Measurements from ENCODE around the gene MAPK1. TPM values are rescaled to one million over a fixed set of nuclear protein-coding genes. Genes with fewer than 3 reads are reported as not detected.

MAPK1 gene
- total and polyA plus RNA-seq, 2 donors (not counting 3 experiments of a cell fraction or from before 2014, with no cell fraction given): 50.9 to 163 TPM

DNA sequence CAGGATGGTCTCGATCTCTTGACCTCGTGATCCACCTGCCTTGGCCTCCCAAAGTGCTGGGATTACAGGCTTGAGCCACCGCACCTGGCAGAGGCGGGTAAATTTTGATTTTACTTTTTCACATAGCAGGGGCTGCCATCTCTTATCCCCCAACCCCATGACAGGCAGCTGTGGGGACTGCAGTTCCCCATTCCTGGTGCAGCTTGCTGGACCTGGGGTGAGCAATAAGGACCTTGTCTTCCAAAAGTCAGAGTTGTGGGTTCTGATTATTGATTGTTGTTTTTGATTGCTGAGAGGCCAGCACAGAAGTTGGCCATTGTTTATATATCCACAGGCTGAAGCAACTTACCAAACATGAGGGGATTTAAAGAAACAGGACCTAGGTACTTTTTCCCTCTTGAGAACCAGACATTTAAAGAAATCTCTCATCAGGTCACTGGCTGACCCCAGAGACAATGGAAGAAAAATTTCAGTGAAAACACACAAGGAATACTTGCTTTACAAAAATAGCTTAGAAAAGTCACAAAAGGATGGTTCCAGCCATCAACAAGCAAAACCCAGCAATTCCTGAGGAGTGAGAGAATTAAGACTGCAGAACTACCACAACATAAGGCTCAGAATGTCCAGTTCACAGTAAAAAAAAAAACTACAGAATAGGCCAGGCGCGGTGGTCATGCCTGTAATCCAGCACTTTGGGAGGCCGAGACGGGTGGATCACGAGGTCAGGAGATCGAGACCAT lies 22.0 kb upstream of the MAPK1 start:
- Histone ChIP-seq H2AFZ (ENCODE audit: low read depth, low read length) (no peak overlapping the region), H3K27ac (ENCODE audit: insufficient read depth, low read depth, low read length) (no peak overlapping the region), H3K36me3 (ENCODE audit: control insufficient read depth in 2 of 2, extremely low read depth in 1 of 2, insufficient read depth in 2 of 2, low read length in 2 of 2) (no peaks in the 10 kb centered on the region), H3K4me2 (ENCODE audit: insufficient read depth, low read length) (no peak overlapping the region), H3K27me3 (ENCODE audit: control insufficient read depth in 2 of 2, insufficient read depth in 2 of 2, low read length in 2 of 2) (no peaks in the 10 kb centered on the region), H3K9me1 (replicated peaks; ENCODE audit: control insufficient read depth, extremely low read depth, insufficient read depth, low read length) (no peaks in the 10 kb centered on the region), H4K20me1 (replicated peaks; ENCODE audit: control insufficient read depth, extremely low read depth, insufficient read depth, low read length) (no peaks in the 10 kb centered on the region), H3K4me1 (ENCODE audit: control insufficient read depth, extremely low read depth, insufficient read depth, low read length) (no peaks in the 10 kb centered on the region), H3K79me2 (ENCODE audit: control insufficient read depth, insufficient read depth, low read length) (no peaks in the 10 kb centered on the region), H3K9ac (replicated peaks; ENCODE audit: extremely low read depth, insufficient read depth, low read length) (no peak overlapping the region), H3K4me3 (replicated peaks in 1 of 3; ENCODE audit: insufficient read depth in 1 of 3, low read depth in 1 of 3, low read length in 3 of 3) (no peak overlapping the region), H3K9me3 (replicated peaks; ENCODE audit: control insufficient read depth, insufficient read depth, low read length) (no peaks in the 10 kb centered on the region)
- intact Hi-C loops (cut with micrococcal nuclease): no loop called here
- FAIRE-seq: no peak
- no peak for DNase-seq (ENCODE audit: low read depth, low spot score)
- ChIA-PET POLR2A (no interaction called here), CTCF (interaction anchor here (0.8 kb wide), 1 partner anchor 12 kb away, joined by 3 read pairs; no protein-coding TSS in a partner anchor)
- TF ChIP-seq, protein P1, sequence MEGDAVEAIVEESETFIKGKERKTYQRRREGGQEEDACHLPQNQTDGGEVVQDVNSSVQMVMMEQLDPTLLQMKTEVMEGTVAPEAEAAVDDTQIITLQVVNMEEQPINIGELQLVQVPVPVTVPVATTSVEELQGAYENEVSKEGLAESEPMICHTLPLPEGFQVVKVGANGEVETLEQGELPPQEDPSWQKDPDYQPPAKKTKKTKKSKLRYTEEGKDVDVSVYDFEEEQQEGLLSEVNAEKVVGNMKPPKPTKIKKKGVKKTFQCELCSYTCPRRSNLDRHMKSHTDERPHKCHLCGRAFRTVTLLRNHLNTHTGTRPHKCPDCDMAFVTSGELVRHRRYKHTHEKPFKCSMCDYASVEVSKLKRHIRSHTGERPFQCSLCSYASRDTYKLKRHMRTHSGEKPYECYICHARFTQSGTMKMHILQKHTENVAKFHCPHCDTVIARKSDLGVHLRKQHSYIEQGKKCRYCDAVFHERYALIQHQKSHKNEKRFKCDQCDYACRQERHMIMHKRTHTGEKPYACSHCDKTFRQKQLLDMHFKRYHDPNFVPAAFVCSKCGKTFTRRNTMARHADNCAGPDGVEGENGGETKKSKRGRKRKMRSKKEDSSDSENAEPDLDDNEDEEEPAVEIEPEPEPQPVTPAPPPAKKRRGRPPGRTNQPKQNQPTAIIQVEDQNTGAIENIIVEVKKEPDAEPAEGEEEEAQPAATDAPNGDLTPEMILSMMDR (IDR thresholded peaks at IDR 0.05; ENCODE audit: extremely low read depth in 1 of 2, insufficient read depth in 1 of 2, low read depth in 1 of 2, low read length in 2 of 2): no peak
- TF ChIP-seq, protein P2, sequence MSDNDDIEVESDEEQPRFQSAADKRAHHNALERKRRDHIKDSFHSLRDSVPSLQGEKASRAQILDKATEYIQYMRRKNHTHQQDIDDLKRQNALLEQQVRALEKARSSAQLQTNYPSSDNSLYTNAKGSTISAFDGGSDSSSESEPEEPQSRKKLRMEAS (IDR thresholded peaks at IDR 0.05; ENCODE audit: insufficient read depth, insufficient read length): no peak
- TF ChIP-seq EZH2 (IDR thresholded peaks at IDR 0.05; ENCODE audit: borderline replicate concordance, low read depth, low read length, severe bottlenecking): no peak
- no peak for TF ChIP-seq GATA2 (IDR thresholded peaks at IDR 0.05; ENCODE audit: insufficient read depth, insufficient read length, low read depth, low read length)
- TF ChIP-seq POLR2AphosphoS5 (IDR thresholded peaks at IDR 0.05; ENCODE audit: insufficient read depth, low read depth, low read length): no peak
- TF ChIP-seq JUN (IDR thresholded peaks at IDR 0.05; ENCODE audit: borderline replicate concordance, insufficient read depth, insufficient read length, low read depth): no peak
- TF ChIP-seq MYC (IDR thresholded peaks at IDR 0.05; ENCODE audit: low read depth, low read length): no peak
- TF ChIP-seq FOS (IDR thresholded peaks at IDR 0.05; ENCODE audit: borderline replicate concordance, insufficient read depth, low read length): no peak
- no peak for TF ChIP-seq POLR2A (IDR thresholded peaks at IDR 0.05; ENCODE audit: low read depth, low read length)
- no TSS peak for BruUV-seq (replicated peaks)
- dilution Hi-C loops (cut with MboI; ENCODE audit: extremely low pct_ligation_motif_present, low sequenced_read_pairs): no loop called here

Data from endothelial cell of umbilical vein (primary cell).